Kidney epithelial cell (primary cell): Measurements from ENCODE around the gene HHATL. TPM values are rescaled to one million over a fixed set of nuclear protein-coding genes. Genes with fewer than 3 reads are reported as not detected.

ENCODE experiments used
- DNase-seq: peaks from one replicate; pipeline ENCODE4 v3.0.0-alpha.2; 2010; ENCODE audit warnings: low read depth
- H3K27me3 ChIP-seq: 2 replicates; pipeline ENCODE4 v1.6.0; 2011; ENCODE audit warnings: low read length; ENCODE audit not compliant: control insufficient read depth, insufficient read depth
- H3K36me3 ChIP-seq: 2 replicates; pipeline ENCODE4 v1.5.1; 2011; ENCODE audit warnings: low read length; ENCODE audit not compliant: control insufficient read depth, insufficient read depth
- H3K4me3 ChIP-seq: 2 replicates; pipeline ENCODE4 v1.5.1; 2011; ENCODE audit warnings: low read depth, mild to moderate bottlenecking, control low read depth, low read length
- total RNA-seq: library from RNA; depleted of rRNA; stranded (reverse); fragments of >200 nt; gene quantifications from 2 replicates; pipeline ENCODE4 v1.2.3, GENCODE V29; 2015
- TF ChIP-seq, protein P1 (sequence below): IDR thresholded peaks from 2 replicates; pipeline ENCODE4 v1.5.1; 2011; ENCODE audit warnings: mild to moderate bottlenecking, moderate library complexity, low read length, control low read depth, inconsistent platforms; ENCODE audit not compliant: insufficient read depth, poor library complexity, severe bottlenecking

HHATL gene
- total RNA-seq, 1 donor from 2014 or later = not detected

GRCh38 chr3:42657675-42658074 is 44.9 kb downstream of the HHATL start:
- no peak for DNase-seq
- no peaks in the 10 kb centered on the region for H3K36me3 ChIP-seq
- no peak overlapping the region for H3K4me3 ChIP-seq
- H3K27me3 ChIP-seq = no peaks in the 10 kb centered on the region
- TF ChIP-seq, protein P1, sequence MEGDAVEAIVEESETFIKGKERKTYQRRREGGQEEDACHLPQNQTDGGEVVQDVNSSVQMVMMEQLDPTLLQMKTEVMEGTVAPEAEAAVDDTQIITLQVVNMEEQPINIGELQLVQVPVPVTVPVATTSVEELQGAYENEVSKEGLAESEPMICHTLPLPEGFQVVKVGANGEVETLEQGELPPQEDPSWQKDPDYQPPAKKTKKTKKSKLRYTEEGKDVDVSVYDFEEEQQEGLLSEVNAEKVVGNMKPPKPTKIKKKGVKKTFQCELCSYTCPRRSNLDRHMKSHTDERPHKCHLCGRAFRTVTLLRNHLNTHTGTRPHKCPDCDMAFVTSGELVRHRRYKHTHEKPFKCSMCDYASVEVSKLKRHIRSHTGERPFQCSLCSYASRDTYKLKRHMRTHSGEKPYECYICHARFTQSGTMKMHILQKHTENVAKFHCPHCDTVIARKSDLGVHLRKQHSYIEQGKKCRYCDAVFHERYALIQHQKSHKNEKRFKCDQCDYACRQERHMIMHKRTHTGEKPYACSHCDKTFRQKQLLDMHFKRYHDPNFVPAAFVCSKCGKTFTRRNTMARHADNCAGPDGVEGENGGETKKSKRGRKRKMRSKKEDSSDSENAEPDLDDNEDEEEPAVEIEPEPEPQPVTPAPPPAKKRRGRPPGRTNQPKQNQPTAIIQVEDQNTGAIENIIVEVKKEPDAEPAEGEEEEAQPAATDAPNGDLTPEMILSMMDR = no peak

- Histone ChIP-seq H3K4me3 (no peak overlapping the region), H3K36me3 (no peaks in the 10 kb centered on the region), H3K27me3 (no peaks in the 10 kb centered on the region)
- no peak for DNase-seq
- TF ChIP-seq, protein P1 = no peak
Measured at GRCh38 chr3:42656680-42657610, 45.7 kb downstream of the HHATL start.

GRCh38 chr3:42655980-42656679 is 46.5 kb downstream of the HHATL start:
- Histone ChIP-seq H3K4me3 (no peak overlapping the region), H3K36me3 (no peaks in the 10 kb centered on the region), H3K27me3 (no peaks in the 10 kb centered on the region)
- TF ChIP-seq, protein P1 = no peak
- DNase-seq = no peak

DNA sequence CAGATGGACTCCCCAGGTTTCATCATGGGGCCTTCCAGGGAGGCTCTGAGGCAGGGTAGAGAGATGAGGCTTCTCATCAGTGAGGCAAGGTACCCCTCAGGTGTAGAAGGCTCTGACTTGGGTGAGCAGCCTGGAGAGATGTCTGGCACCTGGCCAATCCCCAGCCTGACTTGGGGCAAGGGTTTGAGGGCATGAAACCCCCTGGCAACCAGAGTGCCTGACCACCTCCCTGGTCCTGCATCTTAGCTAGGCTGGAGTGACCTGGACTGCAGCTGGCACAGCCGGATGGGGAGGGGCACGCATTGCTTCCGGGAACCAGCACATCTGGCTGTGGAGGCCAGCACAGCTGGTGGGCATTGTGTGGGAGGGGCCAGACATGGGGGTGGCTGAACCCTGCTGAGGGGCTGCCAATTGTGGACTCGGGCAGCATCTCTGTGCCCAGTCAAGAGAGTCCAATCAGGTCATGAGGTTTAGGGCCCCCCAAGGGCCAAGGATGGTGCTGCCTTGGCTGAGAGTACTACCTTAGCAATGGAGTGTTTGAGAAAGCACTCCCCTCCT is 47.2 kb downstream of the HHATL start:
- no peak for DNase-seq
- Histone ChIP-seq H3K36me3 (no peaks in the 10 kb centered on the region), H3K27me3 (no peaks in the 10 kb centered on the region), H3K4me3 (peak overlapping the region; percentile 79)
- TF ChIP-seq, protein P1 = no peak

DNA sequence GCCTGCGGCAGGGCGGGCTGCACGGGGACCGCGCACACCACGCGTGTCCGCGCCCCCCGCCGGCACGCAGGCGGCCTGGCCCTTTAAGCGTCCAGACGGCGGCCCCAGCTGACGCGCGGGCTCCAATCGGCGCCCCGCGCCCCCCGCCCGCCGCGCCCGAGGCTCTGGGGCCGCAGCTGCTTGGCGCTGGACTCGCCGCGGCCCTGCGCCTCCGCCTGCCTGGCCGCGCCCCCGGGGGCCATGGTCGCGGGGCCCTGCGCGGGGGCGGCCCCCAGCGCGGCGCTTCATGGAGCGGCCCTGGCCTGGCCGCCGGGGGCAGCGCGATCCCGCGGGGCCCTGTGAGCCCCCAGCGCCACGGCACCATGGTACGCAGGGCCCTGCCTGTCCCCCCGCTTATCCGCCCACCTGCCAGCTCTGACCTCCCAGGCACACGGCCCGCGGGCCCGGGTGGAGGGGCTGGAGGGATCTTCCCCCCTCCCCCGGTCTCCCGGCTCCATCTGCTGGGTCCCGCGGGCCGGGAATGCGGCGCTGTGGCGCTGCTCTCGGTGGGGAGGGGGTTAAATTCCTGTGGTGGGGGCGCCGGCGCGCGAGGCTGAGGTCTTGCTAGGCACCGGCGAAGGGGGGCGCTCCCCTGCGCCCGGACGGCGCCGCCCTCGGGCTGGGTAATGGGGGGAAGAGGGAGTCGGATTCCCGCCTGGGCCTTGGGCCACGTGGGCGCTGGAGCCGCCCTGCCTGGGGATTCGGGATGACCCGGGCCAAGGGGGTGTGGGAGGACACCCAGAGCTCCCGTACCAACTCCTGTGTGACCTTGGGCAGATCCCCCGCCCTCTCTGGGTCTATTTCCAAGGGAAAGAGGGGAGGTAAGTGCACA is 48.0 kb downstream of the HHATL start:
- peak overlapping the region; percentile 79 for H3K4me3 ChIP-seq
- H3K27me3 ChIP-seq = no peaks in the 10 kb centered on the region
- TF ChIP-seq, protein P1 = peak; percentile 14
- DNase-seq = no peak
- no peaks in the 10 kb centered on the region for H3K36me3 ChIP-seq
